Stimulated activated CD4-positive, alpha-beta T cell treated with anti-CD3 and anti-CD28 coated beads, Interleukin-15, amount 100 ng/mL, for 48 hours (primary cell): ENCODE data around the gene NCOA3.
"Not testable (repeated sequence)": the region's sequence is repeated elsewhere in the genome, so short reads cannot be mapped to it uniquely, and the experiment has no call there.

ENCODE experiments used
- DNase-seq, 2 donors: peaks; one replicate each; pipeline ENCODE4 v3.0.0-alpha.2; 2020; ENCODE audit warnings: low read depth in 2 of 2

Gene NCOA3

DNA sequence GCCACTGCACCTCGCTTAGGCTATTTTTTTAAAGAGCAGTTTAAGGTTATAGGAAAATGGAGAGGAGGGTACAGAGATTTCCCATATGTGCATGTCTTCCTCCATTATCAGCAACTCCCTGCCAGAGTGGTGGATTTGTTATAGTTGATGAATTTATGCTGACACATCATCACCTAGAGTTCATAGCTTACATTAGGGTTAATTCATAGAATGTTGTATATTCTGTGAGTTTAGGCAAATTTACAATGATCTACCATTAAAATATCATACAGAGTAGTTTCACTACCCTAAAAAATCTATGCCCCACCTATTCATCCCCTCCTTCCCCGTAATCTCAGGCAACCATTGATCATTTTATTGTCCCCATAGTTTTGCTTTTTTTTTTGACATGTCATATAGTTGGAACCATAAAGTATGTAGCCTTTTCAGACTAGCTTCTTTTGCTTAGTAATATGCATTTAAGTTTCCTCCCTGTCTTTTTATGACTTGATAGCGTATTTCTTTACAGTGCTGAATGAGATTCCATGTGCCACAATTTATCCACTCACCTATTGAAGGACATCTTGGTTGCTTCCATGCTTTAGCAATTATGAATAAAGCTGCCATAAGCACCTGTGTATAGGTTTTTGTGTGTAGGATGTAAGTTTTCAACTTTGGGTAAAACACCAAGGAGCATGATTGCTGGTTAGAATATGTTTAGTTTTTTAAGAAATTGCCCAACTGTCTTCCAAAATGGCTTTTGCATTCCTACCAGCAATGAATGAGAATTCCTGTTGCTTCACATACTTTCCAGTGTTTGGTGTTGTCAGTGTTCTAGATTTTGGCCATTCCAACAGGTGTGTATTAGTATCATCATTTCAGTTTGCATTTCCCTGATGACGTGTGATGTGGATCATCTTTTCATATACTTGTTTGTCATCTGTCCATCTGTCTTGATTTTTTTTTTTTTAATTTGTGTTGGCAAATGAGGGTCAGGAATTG lies 60.2 kb downstream of the NCOA3 start:
- DNase-seq, result no peak

DNA sequence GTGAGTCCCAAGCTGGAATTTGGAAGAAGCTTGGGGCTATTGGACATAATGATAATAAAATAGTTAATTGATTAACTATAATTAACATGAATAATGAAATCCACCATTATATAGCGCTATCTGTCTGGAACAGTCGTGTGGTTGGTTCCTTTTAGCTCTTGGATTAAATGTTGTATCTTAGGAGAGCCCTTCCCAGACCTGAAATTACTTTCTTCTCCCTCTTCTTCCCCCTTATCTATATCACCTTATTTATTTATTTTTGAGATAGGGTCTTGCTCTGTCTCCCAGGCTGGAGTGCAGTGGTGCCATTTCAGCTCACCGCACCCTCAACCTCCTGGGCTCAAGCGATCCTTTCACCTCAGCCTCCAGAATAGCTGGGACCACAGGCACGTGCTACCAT lies 64.6 kb downstream of the NCOA3 start:
- no peak for DNase-seq

DNA sequence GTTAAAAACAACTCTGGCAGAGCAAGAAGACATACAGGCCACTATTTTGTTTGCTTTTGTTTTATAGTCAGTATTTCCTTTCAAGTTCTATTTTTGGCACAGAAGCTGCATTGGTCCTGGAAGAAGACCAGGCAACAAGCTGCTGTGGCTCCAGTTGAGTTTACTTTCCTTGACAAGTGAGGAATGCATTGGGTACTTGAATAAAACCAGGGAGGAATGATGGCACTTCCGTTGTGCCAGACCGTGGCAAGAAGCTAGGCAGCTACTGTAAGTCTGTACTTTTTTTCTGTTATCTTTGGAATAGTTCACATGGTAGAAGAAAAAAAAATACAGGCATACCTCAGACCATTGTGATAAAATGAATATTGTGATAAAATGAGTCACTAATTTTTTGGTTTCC lies 66.3 kb downstream of the NCOA3 start:
- DNase-seq, result no peak

DNA sequence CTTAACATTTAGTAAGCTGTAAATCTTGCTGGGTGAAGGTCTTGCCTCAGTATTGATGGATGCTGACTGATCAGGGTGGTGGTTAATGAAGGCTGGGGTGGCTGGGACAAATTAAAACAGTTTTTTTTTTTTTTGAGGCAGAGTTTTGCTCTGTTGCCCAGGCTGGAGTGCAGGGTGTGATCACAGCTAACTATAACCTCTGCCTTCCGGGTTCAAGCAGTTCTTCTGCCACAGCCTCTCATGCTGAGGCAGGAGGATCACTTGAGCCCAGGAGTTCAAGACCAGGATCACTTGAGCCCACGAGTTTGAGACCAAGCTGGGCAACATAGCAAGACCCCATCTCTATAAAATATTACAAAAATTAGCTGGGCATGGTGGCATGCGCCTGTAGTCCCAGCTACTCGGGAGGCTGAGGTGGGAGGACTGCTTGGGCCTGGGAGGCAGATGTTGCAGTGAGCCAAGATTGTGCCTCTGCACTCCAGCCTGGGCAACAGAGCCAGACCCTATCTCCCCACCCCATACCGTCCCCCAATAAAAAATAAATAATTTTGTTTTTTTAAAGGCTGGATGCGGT lies 67.2 kb downstream of the NCOA3 start:
- no peak for DNase-seq

DNA sequence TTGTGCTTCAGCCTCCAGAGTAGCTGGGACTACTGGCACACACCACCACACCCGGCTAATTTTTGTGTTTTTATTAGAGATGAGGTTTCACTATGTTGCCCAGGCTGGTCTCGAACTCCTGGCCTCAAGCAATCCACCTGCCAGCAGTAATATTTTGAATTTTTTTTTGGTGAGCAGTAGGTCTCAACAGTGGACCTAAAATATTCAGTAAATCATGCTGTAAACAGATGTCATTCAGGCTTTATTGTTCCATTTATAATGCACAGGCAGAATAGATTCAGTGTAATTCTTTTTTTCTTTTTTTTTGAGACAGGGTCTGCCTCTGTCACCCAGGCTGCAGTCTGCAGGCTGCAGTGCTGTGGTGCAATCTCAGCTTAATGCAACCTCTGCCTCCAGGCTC lies 69.7 kb downstream of the NCOA3 start:
- no peak for DNase-seq

DNA sequence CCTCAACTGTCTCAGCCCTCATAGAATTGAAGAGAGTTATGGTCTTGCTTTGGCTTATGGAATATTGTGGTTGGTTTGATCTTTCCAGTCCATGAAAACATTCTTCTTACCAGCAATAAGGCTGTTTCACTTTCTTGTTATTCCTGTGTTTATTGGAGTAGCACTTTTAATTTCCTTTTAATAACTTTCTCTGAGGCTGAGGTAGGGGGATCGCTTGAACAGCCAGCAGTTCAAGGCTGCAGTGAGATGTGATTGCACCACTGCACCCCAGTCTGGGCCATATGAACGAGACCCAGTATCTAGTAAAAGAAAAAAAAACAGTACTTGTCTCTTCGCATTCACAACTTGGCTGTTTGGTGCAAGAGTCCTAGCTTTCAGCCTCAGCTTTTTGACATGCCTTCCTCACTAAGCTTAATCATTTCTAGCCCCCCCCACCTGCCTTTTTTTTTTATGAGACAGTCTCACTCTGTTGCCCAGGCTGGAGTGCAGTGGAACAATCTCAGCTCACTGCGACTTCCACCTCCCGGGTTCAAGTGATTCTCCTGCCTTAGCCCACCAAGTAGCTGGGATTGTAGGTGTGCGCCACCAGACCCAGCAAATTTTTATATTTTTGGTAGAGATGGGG lies 70.5 kb downstream of the NCOA3 start:
- no peak for DNase-seq

DNA sequence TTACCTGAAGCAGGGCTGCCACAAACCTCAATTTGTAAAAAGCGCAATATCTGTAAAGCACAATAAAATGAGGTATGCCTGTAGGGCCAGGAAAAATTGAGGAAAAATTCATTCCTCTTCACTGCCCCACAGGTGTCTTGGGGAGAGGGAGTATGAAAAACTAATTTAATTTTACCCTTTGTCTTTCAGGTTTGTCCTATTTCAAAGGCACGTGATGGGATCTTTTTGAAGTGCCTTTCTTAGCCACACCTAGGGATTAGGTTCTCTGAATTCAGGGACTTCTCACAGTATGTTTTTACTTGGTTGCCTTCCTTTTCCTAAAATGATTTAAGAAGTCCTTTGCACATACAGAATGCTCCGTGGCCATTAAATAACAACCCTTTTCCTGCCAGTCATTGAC lies 71.9 kb downstream of the NCOA3 start:
- no peak for DNase-seq

DNA sequence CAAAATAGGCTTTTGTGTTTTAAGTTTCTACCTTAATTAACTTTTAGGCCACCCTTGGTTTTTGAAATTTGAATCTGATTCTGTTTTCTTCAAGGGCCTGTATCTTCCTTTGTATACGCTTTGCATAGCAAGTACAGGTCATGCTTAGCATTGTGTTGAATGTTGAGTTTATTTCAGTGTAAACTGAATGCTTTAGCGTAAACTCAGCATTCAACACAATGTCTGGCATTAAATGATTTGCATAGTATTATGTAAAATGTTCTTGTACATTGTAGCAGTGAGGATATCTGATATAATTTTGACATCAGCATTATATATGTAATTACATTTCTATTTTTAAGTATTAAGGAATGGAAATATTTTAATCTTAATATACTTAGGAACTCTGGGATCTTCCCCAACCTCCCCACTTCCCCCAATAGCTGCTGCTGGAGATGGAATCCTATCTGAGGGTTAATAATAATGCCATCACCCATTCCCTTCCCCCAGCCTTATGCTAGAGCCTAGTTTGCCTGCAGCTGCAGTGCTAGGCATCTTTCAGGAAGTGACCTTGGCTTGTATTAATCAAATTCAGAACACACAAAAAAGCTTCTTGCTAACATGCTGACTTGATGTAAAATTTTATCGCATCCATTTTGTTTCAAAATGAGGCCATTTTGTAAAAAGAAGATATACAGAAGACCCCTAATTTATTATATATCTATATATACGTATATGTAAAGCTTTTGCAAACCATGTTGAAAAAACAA lies 73.1 kb downstream of the NCOA3 start:
- DNase-seq, result no peak

DNA sequence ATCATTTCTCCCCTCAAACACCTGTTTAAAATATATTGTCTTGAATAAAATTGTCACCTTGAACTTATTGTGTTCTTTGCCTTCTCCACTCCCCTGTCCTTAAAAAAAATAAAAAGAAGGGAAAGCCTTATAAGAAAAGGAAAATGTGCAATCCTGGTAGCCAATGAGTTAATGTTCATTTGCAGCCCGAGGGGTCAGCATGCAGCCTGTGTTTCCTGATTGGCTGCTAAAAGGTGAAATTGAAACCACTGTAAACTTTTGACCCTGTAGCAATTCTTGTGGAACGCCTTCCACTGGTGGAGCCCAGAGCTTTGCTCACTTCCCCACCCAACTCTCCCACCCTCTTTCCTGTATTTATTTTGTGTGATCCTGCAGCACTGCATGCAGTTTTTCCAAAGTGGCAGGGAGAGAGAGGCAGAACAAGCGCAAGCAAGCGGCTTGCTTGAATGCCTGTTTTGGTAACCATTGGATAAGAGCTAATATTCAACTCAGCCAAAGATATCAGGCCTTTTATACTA lies 74.9 kb downstream of the NCOA3 start:
- no peak for DNase-seq

DNA sequence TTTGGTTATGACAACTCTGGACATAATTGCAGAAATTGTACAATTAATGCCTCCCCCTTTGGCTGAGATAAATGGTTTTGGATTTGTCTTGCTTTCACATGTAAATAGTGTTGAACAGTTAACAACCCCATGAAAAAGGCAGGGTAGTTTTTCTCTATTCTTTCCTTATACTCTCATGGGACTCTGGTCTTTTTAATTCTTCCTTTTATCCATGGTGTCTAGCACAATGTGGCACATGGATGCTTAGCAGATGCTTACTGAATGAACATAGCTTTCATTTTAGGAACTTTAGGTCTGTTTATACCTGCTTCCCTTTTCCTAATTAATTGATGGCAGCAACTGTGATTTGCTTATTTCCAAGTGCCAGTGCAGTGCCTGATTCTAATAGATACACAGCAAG lies 75.6 kb downstream of the NCOA3 start:
- DNase-seq, result no peak

DNA sequence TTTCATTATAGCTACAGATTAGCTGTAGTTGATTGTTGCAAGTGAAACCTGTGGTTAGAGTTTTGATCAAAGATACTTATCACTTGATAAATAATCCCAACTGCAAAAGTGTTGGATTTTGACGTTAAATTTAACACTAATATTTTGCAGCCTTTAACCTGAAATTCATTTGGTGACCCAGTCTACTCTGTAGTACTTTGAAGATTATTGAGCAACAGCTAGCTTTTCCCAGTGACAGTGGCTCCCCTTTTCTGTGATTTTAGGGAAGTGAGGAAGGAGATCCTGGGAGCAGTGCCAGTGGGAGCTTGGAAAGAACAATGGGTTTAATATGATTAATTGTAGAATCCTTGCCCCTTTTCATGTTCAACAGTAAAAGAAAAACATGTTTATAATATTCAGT lies 76.9 kb downstream of the NCOA3 start:
- no peak for DNase-seq

DNA sequence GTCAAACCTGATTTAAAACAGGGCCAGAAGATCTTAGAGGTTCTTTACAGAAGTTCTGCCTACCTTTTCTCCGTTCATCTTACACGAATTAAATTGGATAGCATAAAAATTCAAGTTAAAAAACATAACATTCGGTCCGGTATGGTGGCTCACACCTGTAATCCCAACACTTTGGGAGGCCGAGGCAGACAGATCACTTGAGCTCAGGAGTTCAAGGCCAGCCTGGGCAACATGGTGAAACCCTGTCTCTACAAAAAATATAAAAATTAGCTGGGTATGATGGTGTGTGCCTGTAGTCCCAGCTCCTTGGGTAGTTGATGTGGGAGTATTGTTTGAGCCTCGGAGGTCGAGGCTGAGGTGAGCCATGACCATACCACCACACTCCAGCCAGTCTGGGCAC lies 79.0 kb downstream of the NCOA3 start:
- not testable (repeated sequence) for DNase-seq

DNA sequence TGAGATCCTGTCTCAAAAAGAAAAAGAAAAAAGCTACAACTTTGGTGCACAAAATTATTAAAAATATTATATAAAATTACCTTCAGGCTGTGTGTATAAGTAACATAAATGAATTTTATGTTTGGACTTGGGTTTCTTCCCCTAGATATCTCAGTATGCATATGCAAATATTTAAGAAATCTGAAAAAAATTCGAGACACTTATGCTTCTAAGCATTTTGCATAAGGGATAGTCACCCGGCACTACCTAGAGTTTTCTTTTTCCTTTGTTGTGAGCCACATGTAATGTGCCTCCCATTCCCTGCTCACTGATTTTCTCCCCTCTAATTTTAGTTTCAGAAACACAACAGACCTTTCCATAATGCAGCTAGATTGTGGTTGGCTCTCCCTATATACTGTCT lies 79.4 kb downstream of the NCOA3 start:
- no peak for DNase-seq

DNA sequence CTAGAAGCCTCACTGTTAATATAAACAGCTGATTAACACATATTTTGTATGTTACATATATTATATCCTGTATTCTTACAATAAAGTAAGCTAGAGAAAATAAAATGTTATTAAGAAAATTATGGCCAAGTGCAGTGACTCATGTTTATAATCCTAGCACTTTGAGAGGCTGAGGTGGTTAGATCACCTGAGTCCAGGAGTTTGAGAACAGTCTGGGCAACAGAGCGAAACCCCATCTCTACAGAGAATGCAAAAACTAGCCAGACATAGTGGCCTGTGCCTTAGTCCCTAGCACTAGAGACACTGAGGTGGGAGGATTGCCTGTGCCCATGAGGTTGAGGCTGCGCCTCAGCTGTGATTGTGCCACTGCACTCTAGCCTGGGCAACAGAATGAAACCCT lies 81.9 kb downstream of the NCOA3 start:
- no peak for DNase-seq

DNA sequence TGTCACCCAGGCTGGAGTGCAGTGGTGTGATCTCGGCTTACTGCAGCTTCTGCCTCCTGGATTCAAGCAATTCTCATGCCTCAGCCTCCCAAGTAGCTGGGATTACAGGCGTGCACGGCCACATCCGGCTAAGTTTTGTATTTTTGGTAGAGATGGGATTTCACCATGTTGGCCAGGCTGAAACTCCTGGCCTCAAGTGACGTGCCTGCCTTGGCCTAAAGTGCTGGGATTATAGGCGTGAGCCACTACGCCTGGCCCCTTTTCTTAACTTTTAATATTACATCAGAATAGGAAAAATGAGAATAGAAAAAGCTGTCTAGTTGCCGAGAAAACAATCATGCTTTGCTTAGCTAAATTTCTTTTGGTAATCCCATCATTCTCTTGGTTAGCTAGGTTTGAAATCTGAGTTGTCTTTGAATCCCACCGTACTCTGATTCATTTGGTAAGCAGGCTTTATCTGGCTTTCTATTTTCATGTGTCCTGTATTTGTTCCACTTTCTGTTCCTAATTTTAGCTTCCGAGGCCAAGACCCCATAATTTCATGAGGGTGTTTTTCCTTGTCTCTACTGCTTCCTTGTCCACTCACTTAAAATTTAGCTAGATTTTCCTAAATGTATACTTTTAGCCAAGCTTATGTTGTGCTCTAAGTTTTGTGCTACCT lies 83.5 kb downstream of the NCOA3 start:
- no peak for DNase-seq

DNA sequence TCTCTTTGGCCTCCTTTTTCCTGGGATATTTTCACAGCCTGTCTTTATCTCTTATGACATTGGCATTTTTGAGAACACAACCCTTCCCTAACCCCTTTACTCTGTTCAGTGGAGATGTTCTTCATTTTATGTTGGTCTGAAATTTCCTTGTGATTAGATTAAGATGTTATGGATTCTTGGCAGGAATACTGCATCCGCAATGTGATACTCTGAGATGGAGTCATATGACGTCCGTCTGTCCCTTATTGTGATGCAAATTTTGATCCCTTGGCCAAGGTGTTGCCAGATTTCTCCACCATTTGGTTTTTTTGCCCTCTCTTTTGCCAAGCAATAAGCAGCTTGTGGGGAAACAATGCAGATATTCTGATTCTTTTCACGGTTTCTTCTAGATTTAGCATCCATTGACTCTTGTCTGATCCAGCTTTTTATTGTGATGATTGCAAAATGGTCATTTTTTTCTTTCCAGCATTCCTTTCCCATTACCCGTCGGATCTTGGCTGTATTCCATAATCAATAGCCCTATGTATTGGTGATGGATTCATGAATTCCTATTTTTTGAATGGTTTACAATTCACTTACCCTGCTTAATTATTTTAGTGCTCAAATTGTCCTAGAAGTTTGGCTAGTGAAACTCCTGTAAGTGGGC lies 85.1 kb downstream of the NCOA3 start:
- DNase-seq, result no peak

DNA sequence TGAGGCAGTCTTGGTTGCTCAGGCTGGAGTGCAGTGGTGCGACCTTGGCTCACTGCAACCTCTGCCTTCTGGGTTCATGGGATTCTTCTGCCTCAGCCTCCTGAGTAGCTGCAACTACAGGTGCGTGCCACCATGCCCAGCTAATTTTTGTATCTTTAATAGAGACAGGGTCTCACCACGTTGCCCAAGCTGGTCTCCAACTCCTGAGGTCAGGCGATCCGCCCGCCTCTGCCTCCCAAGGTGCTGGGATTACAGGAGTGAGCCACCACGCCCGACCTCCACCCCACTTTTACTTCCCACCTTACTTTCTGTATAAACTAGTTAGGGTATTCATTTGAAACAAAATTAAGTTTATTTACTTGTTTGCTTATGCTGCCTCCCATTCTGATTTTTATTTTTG lies 86.5 kb downstream of the NCOA3 start:
- no peak for DNase-seq

DNA sequence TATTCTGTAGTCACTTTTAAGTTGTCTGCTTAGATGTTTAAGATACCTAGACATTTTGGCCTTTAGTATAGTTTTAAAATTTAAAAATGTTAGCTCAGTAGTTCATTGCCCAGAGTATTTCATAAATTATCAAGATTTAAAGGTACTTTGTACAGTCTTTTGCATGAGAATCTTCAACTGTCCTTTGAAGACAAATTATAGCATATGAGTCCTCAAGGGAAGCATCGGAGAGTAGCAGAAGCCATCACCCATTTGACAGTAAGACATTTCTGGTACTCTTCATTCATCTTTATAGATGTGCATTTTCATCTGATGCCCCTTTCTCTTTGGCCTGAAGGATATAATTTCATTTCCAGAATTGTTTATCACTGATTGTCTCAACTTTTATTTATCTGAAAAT lies 89.5 kb downstream of the NCOA3 start:
- no peak for DNase-seq

DNA sequence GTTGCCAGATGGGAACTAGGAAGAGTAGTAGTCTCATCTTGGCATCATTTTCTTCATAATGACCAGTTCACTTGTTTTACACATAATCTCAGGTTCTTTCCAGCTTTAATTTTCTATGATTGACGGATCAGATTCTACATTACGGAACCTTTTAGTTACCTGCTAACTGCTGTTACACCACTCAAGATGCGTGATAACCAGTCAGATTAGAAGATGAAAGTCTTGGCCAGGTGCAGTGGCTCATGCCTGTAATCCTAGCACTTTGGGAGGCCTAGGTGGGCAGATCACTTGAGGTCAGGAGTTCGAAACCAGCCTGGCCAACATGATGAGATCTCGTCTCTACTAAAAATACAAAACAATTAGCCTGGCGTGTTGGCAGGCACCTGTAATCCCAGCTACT lies 92.5 kb downstream of the NCOA3 start:
- no peak for DNase-seq

DNA sequence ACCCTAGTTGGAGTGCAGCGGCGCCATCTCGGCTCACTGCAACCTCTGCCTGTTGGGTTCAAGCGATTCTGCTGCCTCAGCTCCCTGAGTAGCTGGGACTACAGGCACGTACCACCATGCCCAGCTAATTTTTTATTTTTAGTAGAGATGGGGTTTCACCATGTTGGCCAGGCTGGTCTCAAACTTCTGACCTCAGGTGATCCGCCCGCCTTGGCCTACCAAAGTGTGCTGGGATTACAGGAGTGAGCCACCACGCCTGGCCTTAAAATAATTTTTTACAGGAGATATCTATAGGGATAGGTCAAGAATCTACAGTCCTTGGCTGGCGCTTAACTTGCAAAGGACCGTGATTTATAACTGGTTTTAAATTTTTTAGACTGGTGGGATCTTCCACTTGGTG lies 93.5 kb downstream of the NCOA3 start:
- DNase-seq, result not testable (repeated sequence)

DNA sequence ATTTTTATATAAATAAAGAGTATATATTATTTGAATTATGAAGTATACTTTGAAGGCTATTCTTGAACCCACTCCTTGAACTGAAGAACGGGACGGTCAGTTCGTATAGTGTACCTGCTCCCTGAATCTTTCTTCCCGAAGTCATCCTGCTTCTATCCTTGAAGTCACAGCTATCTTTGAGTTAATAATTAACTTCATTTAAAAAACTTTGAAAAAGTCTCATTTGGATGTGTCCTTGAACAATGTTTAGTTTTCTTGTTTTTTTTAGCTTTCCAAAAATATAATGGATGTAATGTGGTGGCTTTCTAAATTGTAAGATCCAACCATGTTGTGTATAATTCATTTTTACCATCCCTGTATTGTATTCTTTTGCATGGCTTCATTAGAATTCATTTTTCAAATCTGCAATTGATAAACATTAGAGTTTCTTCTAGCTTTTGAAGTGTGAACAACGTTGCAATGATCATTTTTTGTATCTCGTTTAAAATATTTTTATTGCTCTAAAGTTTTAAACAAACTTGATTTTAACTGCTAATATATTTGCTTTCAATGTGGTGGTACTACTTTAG lies 94.4 kb downstream of the NCOA3 start:
- no peak for DNase-seq
